ENCODE data around the gene NUBPL.

- no peak for TF ChIP-seq CTCF (conservative IDR thresholded peaks at IDR 0.05; ENCODE audit: low read length)
- TF ChIP-seq EZH2phosphoT487 (IDR thresholded peaks at IDR 0.05; ENCODE audit: borderline replicate concordance) = no peak
These were observed 1.3 kb upstream of the NUBPL start for GRCh38 chr14:31559939-31560338.
